HepG2 (cell line): ENCODE data around the gene ITIH1. TPM values are rescaled to one million over a fixed set of nuclear protein-coding genes. Genes with fewer than 3 reads are reported as not detected.
A peak's percentile ranks its signal among the peaks of the same experiment; 100 is the strongest.

Source experiments
- GPN1 ChIP-seq: sonication (generic); formaldehyde crosslinking; IDR thresholded peaks from 2 replicates; pipeline ENCODE4 v1.5.1; 2020; ENCODE audit warnings: missing genetic modification reagents, borderline replicate concordance
- HMGXB3 ChIP-seq: sonication (generic); formaldehyde crosslinking; IDR thresholded peaks from 2 replicates; pipeline ENCODE4 v1.4.0; 2020; ENCODE audit warnings: missing genetic modification reagents, borderline replicate concordance
- MED1 ChIP-seq: sonication (generic); formaldehyde crosslinking; IDR thresholded peaks from 2 replicates; pipeline ENCODE4 v1.4.0; 2020; ENCODE audit warnings: missing genetic modification reagents
- PAF1 ChIP-seq: IDR thresholded peaks from 2 replicates; pipeline ENCODE4 v1.6.1; 2016; ENCODE audit warnings: missing genetic modification reagents, missing compliant biosample characterization
- PAX8 ChIP-seq: sonication (generic); formaldehyde crosslinking; IDR thresholded peaks from 2 replicates; pipeline ENCODE4 v1.8.0; 2022; ENCODE audit warnings: mild to moderate bottlenecking, missing genetic modification reagents, borderline replicate concordance
- POGK ChIP-seq: sonication (generic); formaldehyde crosslinking; conservative IDR thresholded peaks from 2 replicates; pipeline ENCODE4 v1.8.0; 2022; ENCODE audit warnings: mild to moderate bottlenecking, moderate library complexity, missing genetic modification reagents
- SYNCRIP ChIP-seq: fragments of 200-400 bp; formaldehyde crosslinking; IDR thresholded peaks from 2 replicates; pipeline ENCODE4 v1.6.1; 2018; ENCODE audit warnings: mild to moderate bottlenecking, low read depth, low read length; ENCODE audit not compliant: insufficient read depth
- ZNF296 ChIP-seq: sonication (generic); formaldehyde crosslinking; conservative IDR thresholded peaks from 2 replicates; pipeline ENCODE4 v1.5.0; 2020; ENCODE audit warnings: mild to moderate bottlenecking, missing genetic modification reagents
- ZNF605 ChIP-seq: sonication (generic); formaldehyde crosslinking; IDR thresholded peaks from 2 replicates; pipeline ENCODE4 v1.8.0; 2022; ENCODE audit warnings: mild to moderate bottlenecking, missing genetic modification reagents
- ZNF607 ChIP-seq: sonication (generic); formaldehyde crosslinking; IDR thresholded peaks from 2 replicates; pipeline ENCODE4 v1.5.1; 2020; ENCODE audit warnings: missing genetic modification reagents, mild to moderate bottlenecking, borderline replicate concordance
- polyA plus RNA-seq, 8 experiments: library from polyadenylated mRNA; depleted of rRNA in 3 of 8; stranded (reverse) in 7 of 8; unstranded in 1 of 8; fragments of >200 nt; fragmentation: Illumina TruSeq in 4 of 8; extraction: Trizol in 4 of 8; gene quantifications; 2 replicates each; pipeline versions ENCODE4 v1.2.1 to v1.2.3, GENCODE V29; 2011 to 2016; ENCODE audit warnings: low read depth in 4 of 8, missing spikeins in 1 of 8, mixed read lengths in 1 of 8; ENCODE audit not compliant: insufficient read depth in 1 of 8
- total RNA-seq, 5 experiments: library from RNA; depleted of rRNA; stranded (reverse); fragments of >200 nt; fragmentation: Illumina TruSeq; extraction: Trizol; gene quantifications; 2 replicates each; pipeline ENCODE4 v1.2.3, GENCODE V29; 2016; ENCODE audit warnings: low read depth in 1 of 5
- TF ChIP-seq, protein P1 (sequence below): sonication (generic); formaldehyde crosslinking; IDR thresholded peaks from 2 replicates; pipeline ENCODE4 v1.4.0; 2020; ENCODE audit warnings: missing genetic modification reagents
- TF ChIP-seq, protein P2 (sequence below): sonication (generic); formaldehyde crosslinking; IDR thresholded peaks from 2 replicates; pipeline ENCODE4 v1.8.0; 2022; ENCODE audit warnings: mild to moderate bottlenecking, missing genetic modification reagents; ENCODE audit not compliant: insufficient replicate concordance
- TF ChIP-seq, protein P3 (sequence below): sonication (generic); formaldehyde crosslinking; IDR thresholded peaks from 2 replicates; pipeline ENCODE4 v1.4.0; 2020; ENCODE audit warnings: mild to moderate bottlenecking, low read depth, missing genetic modification reagents
- TF ChIP-seq, protein P4 (sequence below): sonication (generic); formaldehyde crosslinking; IDR thresholded peaks from 2 replicates; pipeline ENCODE4 v1.5.1; 2020; ENCODE audit warnings: missing genetic modification reagents, mild to moderate bottlenecking, borderline replicate concordance

Gene ITIH1
- total and polyA plus RNA-seq, 2 of the 13 experiments (the other 11 are each of a cell fraction or from before 2014, with no cell fraction given): 12.3 to 19.6 TPM

DNA sequence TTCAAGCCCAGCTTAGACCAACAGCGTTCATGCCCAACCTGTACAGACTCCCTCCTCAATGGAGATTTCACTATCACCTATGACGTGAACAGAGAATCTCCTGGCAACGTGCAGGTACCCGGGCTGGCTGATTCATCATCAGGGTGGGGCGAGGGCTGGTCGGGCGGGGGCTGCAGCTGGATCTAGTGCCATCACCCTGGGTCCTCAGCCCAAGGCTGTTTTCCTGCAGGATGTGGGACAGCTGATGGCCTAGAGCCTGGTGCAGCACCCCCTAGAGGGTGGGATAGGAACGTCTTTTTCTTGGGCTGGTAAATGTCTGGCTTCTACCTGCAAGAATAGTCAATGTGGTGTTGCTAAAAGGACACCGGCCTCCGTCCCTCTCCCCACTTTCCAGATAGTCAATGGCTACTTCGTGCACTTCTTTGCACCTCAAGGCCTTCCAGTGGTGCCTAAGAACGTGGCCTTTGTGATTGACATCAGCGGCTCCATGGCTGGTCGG, 21.6 kb downstream of the ITIH1 start (continued):
- no peak for TF ChIP-seq GPN1 (CRISPR knock-in tag)
- no peak for TF ChIP-seq ZNF607 (CRISPR knock-in tag)
- no peak for TF ChIP-seq PAX8 (CRISPR knock-in tag)
- TF ChIP-seq, protein P1, sequence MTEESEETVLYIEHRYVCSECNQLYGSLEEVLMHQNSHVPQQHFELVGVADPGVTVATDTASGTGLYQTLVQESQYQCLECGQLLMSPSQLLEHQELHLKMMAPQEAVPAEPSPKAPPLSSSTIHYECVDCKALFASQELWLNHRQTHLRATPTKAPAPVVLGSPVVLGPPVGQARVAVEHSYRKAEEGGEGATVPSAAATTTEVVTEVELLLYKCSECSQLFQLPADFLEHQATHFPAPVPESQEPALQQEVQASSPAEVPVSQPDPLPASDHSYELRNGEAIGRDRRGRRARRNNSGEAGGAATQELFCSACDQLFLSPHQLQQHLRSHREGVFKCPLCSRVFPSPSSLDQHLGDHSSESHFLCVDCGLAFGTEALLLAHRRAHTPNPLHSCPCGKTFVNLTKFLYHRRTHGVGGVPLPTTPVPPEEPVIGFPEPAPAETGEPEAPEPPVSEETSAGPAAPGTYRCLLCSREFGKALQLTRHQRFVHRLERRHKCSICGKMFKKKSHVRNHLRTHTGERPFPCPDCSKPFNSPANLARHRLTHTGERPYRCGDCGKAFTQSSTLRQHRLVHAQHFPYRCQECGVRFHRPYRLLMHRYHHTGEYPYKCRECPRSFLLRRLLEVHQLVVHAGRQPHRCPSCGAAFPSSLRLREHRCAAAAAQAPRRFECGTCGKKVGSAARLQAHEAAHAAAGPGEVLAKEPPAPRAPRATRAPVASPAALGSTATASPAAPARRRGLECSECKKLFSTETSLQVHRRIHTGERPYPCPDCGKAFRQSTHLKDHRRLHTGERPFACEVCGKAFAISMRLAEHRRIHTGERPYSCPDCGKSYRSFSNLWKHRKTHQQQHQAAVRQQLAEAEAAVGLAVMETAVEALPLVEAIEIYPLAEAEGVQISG (CRISPR knock-in tag): peak; percentile 83
- TF ChIP-seq ZNF605 (CRISPR knock-in tag): no peak
- TF ChIP-seq MED1 (CRISPR knock-in tag): peak; percentile 25; the same call in 1 of the 2 replicates
- no peak for TF ChIP-seq HMGXB3
- TF ChIP-seq, protein P2, sequence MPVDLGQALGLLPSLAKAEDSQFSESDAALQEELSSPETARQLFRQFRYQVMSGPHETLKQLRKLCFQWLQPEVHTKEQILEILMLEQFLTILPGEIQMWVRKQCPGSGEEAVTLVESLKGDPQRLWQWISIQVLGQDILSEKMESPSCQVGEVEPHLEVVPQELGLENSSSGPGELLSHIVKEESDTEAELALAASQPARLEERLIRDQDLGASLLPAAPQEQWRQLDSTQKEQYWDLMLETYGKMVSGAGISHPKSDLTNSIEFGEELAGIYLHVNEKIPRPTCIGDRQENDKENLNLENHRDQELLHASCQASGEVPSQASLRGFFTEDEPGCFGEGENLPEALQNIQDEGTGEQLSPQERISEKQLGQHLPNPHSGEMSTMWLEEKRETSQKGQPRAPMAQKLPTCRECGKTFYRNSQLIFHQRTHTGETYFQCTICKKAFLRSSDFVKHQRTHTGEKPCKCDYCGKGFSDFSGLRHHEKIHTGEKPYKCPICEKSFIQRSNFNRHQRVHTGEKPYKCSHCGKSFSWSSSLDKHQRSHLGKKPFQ (CRISPR knock-in tag): no peak
- no peak for TF ChIP-seq ZNF296
- TF ChIP-seq POGK (CRISPR knock-in tag): no peak
- no peak for TF ChIP-seq SYNCRIP
- 0 out of 2 replicates have a peak, but pooled peaks have one; percentile 48 for TF ChIP-seq PAF1
- TF ChIP-seq, protein P3, sequence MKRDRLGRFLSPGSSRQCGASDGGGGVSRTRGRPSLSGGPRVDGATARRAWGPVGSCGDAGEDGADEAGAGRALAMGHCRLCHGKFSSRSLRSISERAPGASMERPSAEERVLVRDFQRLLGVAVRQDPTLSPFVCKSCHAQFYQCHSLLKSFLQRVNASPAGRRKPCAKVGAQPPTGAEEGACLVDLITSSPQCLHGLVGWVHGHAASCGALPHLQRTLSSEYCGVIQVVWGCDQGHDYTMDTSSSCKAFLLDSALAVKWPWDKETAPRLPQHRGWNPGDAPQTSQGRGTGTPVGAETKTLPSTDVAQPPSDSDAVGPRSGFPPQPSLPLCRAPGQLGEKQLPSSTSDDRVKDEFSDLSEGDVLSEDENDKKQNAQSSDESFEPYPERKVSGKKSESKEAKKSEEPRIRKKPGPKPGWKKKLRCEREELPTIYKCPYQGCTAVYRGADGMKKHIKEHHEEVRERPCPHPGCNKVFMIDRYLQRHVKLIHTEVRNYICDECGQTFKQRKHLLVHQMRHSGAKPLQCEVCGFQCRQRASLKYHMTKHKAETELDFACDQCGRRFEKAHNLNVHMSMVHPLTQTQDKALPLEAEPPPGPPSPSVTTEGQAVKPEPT (CRISPR knock-in tag): no peak
- TF ChIP-seq, protein P4, sequence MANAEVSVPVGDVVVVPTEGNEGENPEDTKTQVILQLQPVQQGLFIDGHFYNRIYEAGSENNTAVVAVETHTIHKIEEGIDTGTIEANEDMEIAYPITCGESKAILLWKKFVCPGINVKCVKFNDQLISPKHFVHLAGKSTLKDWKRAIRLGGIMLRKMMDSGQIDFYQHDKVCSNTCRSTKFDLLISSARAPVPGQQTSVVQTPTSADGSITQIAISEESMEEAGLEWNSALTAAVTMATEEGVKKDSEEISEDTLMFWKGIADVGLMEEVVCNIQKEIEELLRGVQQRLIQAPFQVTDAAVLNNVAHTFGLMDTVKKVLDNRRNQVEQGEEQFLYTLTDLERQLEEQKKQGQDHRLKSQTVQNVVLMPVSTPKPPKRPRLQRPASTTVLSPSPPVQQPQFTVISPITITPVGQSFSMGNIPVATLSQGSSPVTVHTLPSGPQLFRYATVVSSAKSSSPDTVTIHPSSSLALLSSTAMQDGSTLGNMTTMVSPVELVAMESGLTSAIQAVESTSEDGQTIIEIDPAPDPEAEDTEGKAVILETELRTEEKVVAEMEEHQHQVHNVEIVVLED: no peak
